GM23338 (cell line): ENCODE data around the gene AKR1E2. TPM values are rescaled to one million over a fixed set of nuclear protein-coding genes. Genes with fewer than 3 reads are reported as not detected.

Source experiments
- ATAC-seq: fragments of 200-7000 bp; cut with Tn5 transposase; 3 replicates; pipeline ENCODE4 v1.9.1; 2020
- DNase-seq: peaks from one replicate; pipeline ENCODE4 v3.0.0-alpha.2; 2015; ENCODE audit warnings: low spot score
- H2AFZ ChIP-seq: fragments of 200-600 bp; sonication (generic); 2 replicates; pipeline ENCODE4 v1.8.0; 2016; ENCODE audit warnings: antibody characterized with exemption, mild to moderate bottlenecking, moderate library complexity
- H3F3A ChIP-seq: fragments of 200-600 bp; sonication (generic); replicated peaks from 2 replicates; pipeline ENCODE4 v1.8.0; 2017; ENCODE audit warnings: antibody characterized with exemption, mixed run types, low read depth
- H3K27ac ChIP-seq: fragments of 200-600 bp; sonication (generic); 2 replicates; pipeline ENCODE4 v1.6.1; 2016; ENCODE audit warnings: low read depth
- H3K27me3 ChIP-seq: fragments of 200-600 bp; sonication (generic); 2 replicates; pipeline ENCODE4 v1.8.0; 2016; ENCODE audit warnings: mild to moderate bottlenecking, mixed run types, moderate library complexity; ENCODE audit not compliant: insufficient read depth
- H3K36me3 ChIP-seq: fragments of 200-600 bp; sonication (generic); 2 replicates; pipeline ENCODE4 v1.8.0; 2016; ENCODE audit warnings: mild to moderate bottlenecking; ENCODE audit not compliant: insufficient read depth
- H3K4me1 ChIP-seq: fragments of 200-600 bp; sonication (generic); 2 replicates; pipeline ENCODE4 v1.8.0; 2016; ENCODE audit warnings: mild to moderate bottlenecking, moderate library complexity; ENCODE audit not compliant: insufficient read depth
- H3K4me2 ChIP-seq: fragments of 200-600 bp; sonication (generic); 2 replicates; pipeline ENCODE4 v1.7.1; 2017; ENCODE audit warnings: mixed run types
- H3K4me3 ChIP-seq: fragments of 200-600 bp; sonication (generic); 2 replicates; pipeline ENCODE4 v1.6.1; 2016; ENCODE audit warnings: mixed run types
- H3K79me2 ChIP-seq: fragments of 200-600 bp; sonication (generic); replicated peaks from 2 replicates; pipeline ENCODE4 v1.8.0; 2017; ENCODE audit warnings: mild to moderate bottlenecking; ENCODE audit not compliant: insufficient read depth
- H3K9me2 ChIP-seq: fragments of 200-600 bp; sonication (generic); 2 replicates; pipeline ENCODE4 v1.8.0; 2017; ENCODE audit not compliant: insufficient read depth
- H4K20me1 ChIP-seq: fragments of 200-600 bp; sonication (generic); replicated peaks from 2 replicates; pipeline ENCODE4 v1.8.0; 2017; ENCODE audit warnings: mild to moderate bottlenecking; ENCODE audit not compliant: insufficient read depth
- H3K27ac Mint-ChIP-seq: 2 replicates; pipeline ENCODE4 v1.8.0; 2020; ENCODE audit warnings: inconsistent platforms, mild to moderate bottlenecking, moderate library complexity, mixed read lengths
- H3K27me3 Mint-ChIP-seq: 3 replicates; pipeline ENCODE4 v1.8.0; 2022; ENCODE audit warnings: low read depth, mild to moderate bottlenecking, moderate library complexity, mixed read lengths, inconsistent platforms; ENCODE audit not compliant: insufficient read depth, poor library complexity
- H3K36me3 Mint-ChIP-seq: 3 replicates; pipeline ENCODE4 v1.8.0; 2021; ENCODE audit warnings: low read depth, mild to moderate bottlenecking, inconsistent platforms, moderate library complexity, mixed read lengths
- H3K4me1 Mint-ChIP-seq: 3 replicates; pipeline ENCODE4 v1.8.0; 2020; ENCODE audit warnings: mild to moderate bottlenecking, inconsistent platforms, mixed read lengths
- H3K4me3 Mint-ChIP-seq: 3 replicates; pipeline ENCODE4 v1.8.0; 2021; ENCODE audit warnings: moderate library complexity, mild to moderate bottlenecking, inconsistent platforms, mixed read lengths
- H3K9me3 Mint-ChIP-seq: 3 replicates; pipeline ENCODE4 v1.8.0; 2020; ENCODE audit warnings: moderate library complexity, mild to moderate bottlenecking, inconsistent platforms, mixed read lengths
- CREB1 ChIP-seq: fragments of 250-450 bp; sonication (Bioruptor Pico); IDR thresholded peaks from 2 replicates; pipeline ENCODE4 v1.5.0; 2020; ENCODE audit warnings: low read depth, mild to moderate bottlenecking, moderate library complexity
- CTCF ChIP-seq, 2 experiments: fragments of 200-600 bp in 1 of 2; sonication (generic) in 1 of 2; conservative IDR thresholded peaks; 2 replicates each; pipeline versions ENCODE4 v1.5.1 to v1.6.1; 2016 to 2017; ENCODE audit warnings: antibody characterized with exemption in 2 of 2, low read depth in 2 of 2, mild to moderate bottlenecking in 2 of 2, moderate library complexity in 1 of 2
- ETS1 ChIP-seq: IDR thresholded peaks from 2 replicates; pipeline ENCODE4 v1.6.1; 2016; ENCODE audit warnings: antibody characterized with exemption
- EZH2 ChIP-seq: fragments of 200-600 bp; sonication (generic); IDR thresholded peaks from one replicate; pipeline ENCODE4 v1.8.0; 2017; ENCODE audit warnings: antibody characterized with exemption, mild to moderate bottlenecking, low read depth; ENCODE audit not compliant: unreplicated experiment
- EZH2phosphoT487 ChIP-seq: fragments of 200-600 bp; sonication (generic); IDR thresholded peaks from one replicate; pipeline ENCODE4 v1.8.1; 2018; ENCODE audit warnings: antibody characterized with exemption; ENCODE audit not compliant: unreplicated experiment
- JUNB ChIP-seq: IDR thresholded peaks from one replicate; pipeline ENCODE4 v1.6.1; 2016; ENCODE audit warnings: antibody characterized with exemption; ENCODE audit not compliant: unreplicated experiment
- NANOG ChIP-seq: IDR thresholded peaks from 2 replicates; pipeline ENCODE4 v1.6.1; 2016; ENCODE audit warnings: antibody characterized with exemption, borderline replicate concordance
- POLR2AphosphoS5 ChIP-seq: IDR thresholded peaks from 2 replicates; pipeline ENCODE4 v1.6.1; 2016; ENCODE audit warnings: antibody characterized with exemption, low read depth
- ZNF114 ChIP-seq: fragments of 250-450 bp; sonication (Bioruptor Pico); IDR thresholded peaks from 2 replicates; pipeline ENCODE4 v1.5.0; 2020; ENCODE audit warnings: mild to moderate bottlenecking, moderate library complexity
- ZNF331 ChIP-seq: fragments of 250-450 bp; sonication (Bioruptor Pico); IDR thresholded peaks from 2 replicates; pipeline ENCODE4 v1.5.0; 2020; ENCODE audit warnings: low read depth, mild to moderate bottlenecking, moderate library complexity
- ZNF462 ChIP-seq: fragments of 250-450 bp; sonication (Bioruptor Pico); IDR thresholded peaks from 2 replicates; pipeline ENCODE4 v1.5.0; 2020; ENCODE audit warnings: mild to moderate bottlenecking, moderate library complexity
- polyA plus RNA-seq: library from polyadenylated mRNA; unstranded; fragments of >200 nt; fragmentation: Nextera tagmentation; extraction: Ambion mirVana; gene quantifications from 2 replicates; pipeline ENCODE4 v1.2.1, GENCODE V29; 2016
- total RNA-seq: library from RNA; depleted of rRNA; stranded (reverse); fragments of >200 nt; shearing (Covaris generic); gene quantifications from 2 replicates; pipeline ENCODE4 v1.2.3, GENCODE V29; 2014

Gene AKR1E2
- total and polyA plus RNA-seq, 2 experiments from 2014 or later, result 2.2 to 4.3 TPM

DNA sequence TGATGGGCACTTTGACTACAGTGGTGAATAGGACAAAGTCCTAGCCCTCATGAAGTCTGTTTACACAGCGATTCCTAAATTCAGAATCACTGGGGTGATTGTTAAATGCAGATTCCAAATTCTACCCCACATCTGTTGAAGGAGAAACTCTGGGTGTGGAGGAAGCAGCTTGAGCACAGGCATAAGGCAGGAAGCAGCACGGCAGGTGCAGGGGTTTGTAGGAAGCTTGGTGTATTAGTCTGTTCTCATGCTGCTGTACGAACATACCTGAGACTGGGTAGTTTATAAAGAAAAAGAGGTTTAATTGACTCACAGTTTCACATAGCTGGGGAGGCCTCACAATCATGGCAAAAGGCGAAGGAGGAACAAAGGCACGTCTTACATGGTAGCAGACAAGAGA is 5.1 kb downstream of the AKR1E2 start:
- H3K27ac ChIP-seq, result no peak overlapping the region
- TF ChIP-seq CTCF (conservative IDR thresholded peaks at IDR 0.05; ENCODE audit: low read depth in 2 of 2) (no peak), ETS1 (no peak), CREB1 (CRISPR knock-in tag) (no peak), POLR2AphosphoS5 (no peak), EZH2phosphoT487 (no peak), EZH2 (no peak), ZNF331 (CRISPR knock-in tag) (no peak), JUNB (no peak), ZNF462 (CRISPR knock-in tag) (no peak), NANOG (no peak), ZNF114 (CRISPR knock-in tag) (no peak)
- H3F3A ChIP-seq, result 0 out of 2 replicates have a peak, but pooled peaks cover 2% of the 10 kb centered on the region
- Mint-ChIP-seq H3K9me3 (no peaks in the 10 kb centered on the region), H3K4me3 (no peak overlapping the region), H3K36me3 (peaks cover 1% of the 10 kb centered on the region; the same call in 1 of the 3 replicates), H3K27ac (no peak overlapping the region), H3K4me1 (peaks cover 4% of the 10 kb centered on the region; the same call in 1 of the 3 replicates), H3K27me3 (peaks cover 7% of the 10 kb centered on the region)
- ATAC-seq, result no peak
- H3K27me3 ChIP-seq, result peaks cover 15% of the 10 kb centered on the region; the same call in 1 of the 2 replicates
- no peaks in the 10 kb centered on the region for H3K79me2 ChIP-seq
- H3K4me3 ChIP-seq, result no peak overlapping the region
- no peak overlapping the region for H3K4me2 ChIP-seq
- H4K20me1 ChIP-seq, result no peaks in the 10 kb centered on the region
- H3K4me1 ChIP-seq, result no peaks in the 10 kb centered on the region; the same call in 1 of the 2 replicates
- no peaks in the 10 kb centered on the region for H3K9me2 ChIP-seq
- no peaks in the 10 kb centered on the region for H3K36me3 ChIP-seq
- H2AFZ ChIP-seq, result no peak overlapping the region
- no peak for DNase-seq
